Measurements from ENCODE around the gene RPL13. TPM values are rescaled to one million over a fixed set of nuclear protein-coding genes. Genes with fewer than 3 reads are reported as not detected.

Gene RPL13
- polyA plus RNA-seq, 1 donor, result 3,996 TPM

GRCh38 chr16:89596957-89597649 lies 36.6 kb downstream of the RPL13 start:
- Histone ChIP-seq H3K4me3 (ENCODE audit: low read length) (no peak overlapping the region), H3K36me3 (ENCODE audit: control insufficient read depth, insufficient read depth, low read length) (no peaks in the 10 kb centered on the region), H3K27ac (ENCODE audit: low read length) (no peak overlapping the region), H3K27me3 (ENCODE audit: control insufficient read depth, insufficient read depth, low read length) (no peaks in the 10 kb centered on the region), H3K4me1 (ENCODE audit: control insufficient read depth, insufficient read depth, low read length) (peaks cover 6% of the 10 kb centered on the region), H3K9me3 (ENCODE audit: control insufficient read depth, low read depth, low read length) (peaks cover 6% of the 10 kb centered on the region)
- no CpG with 5 or more reads among the region's 19 CpGs for WGBS (ENCODE audit: insufficient coverage, low lambda C conversion rate)
- no peak for DNase-seq

GRCh38 chr16:89598199-89598598 lies 37.7 kb downstream of the RPL13 start:
- DNase-seq, result no peak
- no peaks in the 10 kb centered on the region for H3K36me3 ChIP-seq (ENCODE audit: control insufficient read depth, insufficient read depth, low read length)
- peaks cover 6% of the 10 kb centered on the region for H3K9me3 ChIP-seq (ENCODE audit: control insufficient read depth, low read depth, low read length)
- WGBS (ENCODE audit: insufficient coverage, low lambda C conversion rate), result no CpG with 5 or more reads among the region's 14 CpGs
- H3K4me1 ChIP-seq (ENCODE audit: control insufficient read depth, insufficient read depth, low read length), result peaks cover 6% of the 10 kb centered on the region
- H3K4me3 ChIP-seq (ENCODE audit: low read length), result no peak overlapping the region
- no peaks in the 10 kb centered on the region for H3K27me3 ChIP-seq (ENCODE audit: control insufficient read depth, insufficient read depth, low read length)
- H3K27ac ChIP-seq (ENCODE audit: low read length), result no peak overlapping the region

- WGBS (ENCODE audit: insufficient coverage, low lambda C conversion rate), result no CpG with 5 or more reads among the region's 8 CpGs
- Histone ChIP-seq H3K9me3 (ENCODE audit: control insufficient read depth, low read depth, low read length) (peaks cover 6% of the 10 kb centered on the region), H3K4me3 (ENCODE audit: low read length) (no peak overlapping the region), H3K36me3 (ENCODE audit: control insufficient read depth, insufficient read depth, low read length) (no peaks in the 10 kb centered on the region), H3K4me1 (ENCODE audit: control insufficient read depth, insufficient read depth, low read length) (peaks cover 6% of the 10 kb centered on the region), H3K27ac (ENCODE audit: low read length) (no peak overlapping the region), H3K27me3 (ENCODE audit: control insufficient read depth, insufficient read depth, low read length) (no peaks in the 10 kb centered on the region)
- peak; percentile 55 to 67 for DNase-seq
Observed at GRCh38 chr16:89599451-89599858, 39.0 kb downstream of the RPL13 start.

GRCh38 chr16:89599902-89600301 lies 39.4 kb downstream of the RPL13 start:
- Histone ChIP-seq H3K27ac (ENCODE audit: low read length) (no peak overlapping the region), H3K36me3 (ENCODE audit: control insufficient read depth, insufficient read depth, low read length) (no peaks in the 10 kb centered on the region), H3K4me1 (ENCODE audit: control insufficient read depth, insufficient read depth, low read length) (peaks cover 6% of the 10 kb centered on the region), H3K27me3 (ENCODE audit: control insufficient read depth, insufficient read depth, low read length) (no peaks in the 10 kb centered on the region), H3K9me3 (ENCODE audit: control insufficient read depth, low read depth, low read length) (peaks cover 6% of the 10 kb centered on the region), H3K4me3 (ENCODE audit: low read length) (no peak overlapping the region)
- no CpG with 5 or more reads among the region's 10 CpGs for WGBS (ENCODE audit: insufficient coverage, low lambda C conversion rate)
- no peak for DNase-seq

GRCh38 chr16:89600427-89600826 lies 39.9 kb downstream of the RPL13 start:
- WGBS (ENCODE audit: insufficient coverage, low lambda C conversion rate), result no CpG with 5 or more reads among the region's 12 CpGs
- Histone ChIP-seq H3K27ac (ENCODE audit: low read length) (no peak overlapping the region), H3K36me3 (ENCODE audit: control insufficient read depth, insufficient read depth, low read length) (no peaks in the 10 kb centered on the region), H3K27me3 (ENCODE audit: control insufficient read depth, insufficient read depth, low read length) (no peaks in the 10 kb centered on the region), H3K4me3 (ENCODE audit: low read length) (no peak overlapping the region), H3K9me3 (ENCODE audit: control insufficient read depth, low read depth, low read length) (peaks cover 3% of the 10 kb centered on the region), H3K4me1 (ENCODE audit: control insufficient read depth, insufficient read depth, low read length) (peaks cover 6% of the 10 kb centered on the region)
- DNase-seq, result no peak

GRCh38 chr16:89600956-89601355 lies 40.5 kb downstream of the RPL13 start:
- Histone ChIP-seq H3K9me3 (ENCODE audit: control insufficient read depth, low read depth, low read length) (peaks cover 3% of the 10 kb centered on the region), H3K36me3 (ENCODE audit: control insufficient read depth, insufficient read depth, low read length) (no peaks in the 10 kb centered on the region), H3K27ac (ENCODE audit: low read length) (no peak overlapping the region), H3K27me3 (ENCODE audit: control insufficient read depth, insufficient read depth, low read length) (no peaks in the 10 kb centered on the region), H3K4me1 (ENCODE audit: control insufficient read depth, insufficient read depth, low read length) (peaks cover 6% of the 10 kb centered on the region), H3K4me3 (ENCODE audit: low read length) (no peak overlapping the region)
- no peak for DNase-seq
- WGBS (ENCODE audit: insufficient coverage, low lambda C conversion rate), result no CpG with 5 or more reads among the region's 8 CpGs

GRCh38 chr16:89601906-89602272 lies 41.4 kb downstream of the RPL13 start:
- H3K36me3 ChIP-seq (ENCODE audit: control insufficient read depth, insufficient read depth, low read length), result no peaks in the 10 kb centered on the region
- no peak for DNase-seq
- peaks cover 3% of the 10 kb centered on the region for H3K9me3 ChIP-seq (ENCODE audit: control insufficient read depth, low read depth, low read length)
- H3K4me1 ChIP-seq (ENCODE audit: control insufficient read depth, insufficient read depth, low read length), result peaks cover 6% of the 10 kb centered on the region
- H3K27ac ChIP-seq (ENCODE audit: low read length), result no peak overlapping the region
- H3K27me3 ChIP-seq (ENCODE audit: control insufficient read depth, insufficient read depth, low read length), result no peaks in the 10 kb centered on the region
- no peak overlapping the region for H3K4me3 ChIP-seq (ENCODE audit: low read length)
- no CpG with 5 or more reads among the region's 22 CpGs for WGBS (ENCODE audit: insufficient coverage, low lambda C conversion rate)

- no peak overlapping the region for H3K27ac ChIP-seq (ENCODE audit: low read length)
- DNase-seq, result no peak
- no CpG with 5 or more reads among the region's 22 CpGs for WGBS (ENCODE audit: insufficient coverage, low lambda C conversion rate)
- H3K4me3 ChIP-seq (ENCODE audit: low read length), result no peak overlapping the region
- peaks cover 10% of the 10 kb centered on the region for H3K4me1 ChIP-seq (ENCODE audit: control insufficient read depth, insufficient read depth, low read length)
- H3K27me3 ChIP-seq (ENCODE audit: control insufficient read depth, insufficient read depth, low read length), result no peaks in the 10 kb centered on the region
- H3K9me3 ChIP-seq (ENCODE audit: control insufficient read depth, low read depth, low read length), result peaks cover 3% of the 10 kb centered on the region
- H3K36me3 ChIP-seq (ENCODE audit: control insufficient read depth, insufficient read depth, low read length), result no peaks in the 10 kb centered on the region
Observed at GRCh38 chr16:89602273-89602951, 41.9 kb downstream of the RPL13 start.

- Histone ChIP-seq H3K4me1 (ENCODE audit: control insufficient read depth, insufficient read depth, low read length) (peaks cover 17% of the 10 kb centered on the region), H3K27ac (ENCODE audit: low read length) (no peak overlapping the region), H3K36me3 (ENCODE audit: control insufficient read depth, insufficient read depth, low read length) (no peaks in the 10 kb centered on the region), H3K9me3 (ENCODE audit: control insufficient read depth, low read depth, low read length) (peaks cover 3% of the 10 kb centered on the region), H3K4me3 (ENCODE audit: low read length) (no peak overlapping the region), H3K27me3 (ENCODE audit: control insufficient read depth, insufficient read depth, low read length) (no peaks in the 10 kb centered on the region)
- DNase-seq, result no peak
- WGBS (ENCODE audit: insufficient coverage, low lambda C conversion rate), result no CpG with 5 or more reads among the region's 5 CpGs
Observed at GRCh38 chr16:89602952-89603590, 42.6 kb downstream of the RPL13 start.

- H3K27me3 ChIP-seq (ENCODE audit: control insufficient read depth, insufficient read depth, low read length), result no peaks in the 10 kb centered on the region
- peaks cover 27% of the 10 kb centered on the region for H3K4me1 ChIP-seq (ENCODE audit: control insufficient read depth, insufficient read depth, low read length)
- H3K9me3 ChIP-seq (ENCODE audit: control insufficient read depth, low read depth, low read length), result peaks cover 9% of the 10 kb centered on the region
- no peak for DNase-seq
- H3K27ac ChIP-seq (ENCODE audit: low read length), result no peak overlapping the region
- H3K36me3 ChIP-seq (ENCODE audit: control insufficient read depth, insufficient read depth, low read length), result no peaks in the 10 kb centered on the region
- WGBS (ENCODE audit: insufficient coverage, low lambda C conversion rate), result no CpG with 5 or more reads among the region's 16 CpGs
- H3K4me3 ChIP-seq (ENCODE audit: low read length), result no peak overlapping the region
Observed at GRCh38 chr16:89604764-89605163, 44.3 kb downstream of the RPL13 start.

Data from large intestine (tissue), 3 donors.